GM21786 (cell line): ENCODE measurements around the gene OSBPL8.
A peak's percentile ranks its signal among the peaks of the same experiment; 100 is the strongest.

Source experiments
- ATAC-seq: cut with Tn5 transposase; IDR thresholded peaks from one replicate; pipeline ENCODE4 v1.9.1; 2021; ENCODE audit not compliant: unreplicated experiment

The OSBPL8 gene, protein sequence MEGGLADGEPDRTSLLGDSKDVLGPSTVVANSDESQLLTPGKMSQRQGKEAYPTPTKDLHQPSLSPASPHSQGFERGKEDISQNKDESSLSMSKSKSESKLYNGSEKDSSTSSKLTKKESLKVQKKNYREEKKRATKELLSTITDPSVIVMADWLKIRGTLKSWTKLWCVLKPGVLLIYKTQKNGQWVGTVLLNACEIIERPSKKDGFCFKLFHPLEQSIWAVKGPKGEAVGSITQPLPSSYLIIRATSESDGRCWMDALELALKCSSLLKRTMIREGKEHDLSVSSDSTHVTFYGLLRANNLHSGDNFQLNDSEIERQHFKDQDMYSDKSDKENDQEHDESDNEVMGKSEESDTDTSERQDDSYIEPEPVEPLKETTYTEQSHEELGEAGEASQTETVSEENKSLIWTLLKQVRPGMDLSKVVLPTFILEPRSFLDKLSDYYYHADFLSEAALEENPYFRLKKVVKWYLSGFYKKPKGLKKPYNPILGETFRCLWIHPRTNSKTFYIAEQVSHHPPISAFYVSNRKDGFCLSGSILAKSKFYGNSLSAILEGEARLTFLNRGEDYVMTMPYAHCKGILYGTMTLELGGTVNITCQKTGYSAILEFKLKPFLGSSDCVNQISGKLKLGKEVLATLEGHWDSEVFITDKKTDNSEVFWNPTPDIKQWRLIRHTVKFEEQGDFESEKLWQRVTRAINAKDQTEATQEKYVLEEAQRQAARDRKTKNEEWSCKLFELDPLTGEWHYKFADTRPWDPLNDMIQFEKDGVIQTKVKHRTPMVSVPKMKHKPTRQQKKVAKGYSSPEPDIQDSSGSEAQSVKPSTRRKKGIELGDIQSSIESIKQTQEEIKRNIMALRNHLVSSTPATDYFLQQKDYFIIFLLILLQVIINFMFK

DNA sequence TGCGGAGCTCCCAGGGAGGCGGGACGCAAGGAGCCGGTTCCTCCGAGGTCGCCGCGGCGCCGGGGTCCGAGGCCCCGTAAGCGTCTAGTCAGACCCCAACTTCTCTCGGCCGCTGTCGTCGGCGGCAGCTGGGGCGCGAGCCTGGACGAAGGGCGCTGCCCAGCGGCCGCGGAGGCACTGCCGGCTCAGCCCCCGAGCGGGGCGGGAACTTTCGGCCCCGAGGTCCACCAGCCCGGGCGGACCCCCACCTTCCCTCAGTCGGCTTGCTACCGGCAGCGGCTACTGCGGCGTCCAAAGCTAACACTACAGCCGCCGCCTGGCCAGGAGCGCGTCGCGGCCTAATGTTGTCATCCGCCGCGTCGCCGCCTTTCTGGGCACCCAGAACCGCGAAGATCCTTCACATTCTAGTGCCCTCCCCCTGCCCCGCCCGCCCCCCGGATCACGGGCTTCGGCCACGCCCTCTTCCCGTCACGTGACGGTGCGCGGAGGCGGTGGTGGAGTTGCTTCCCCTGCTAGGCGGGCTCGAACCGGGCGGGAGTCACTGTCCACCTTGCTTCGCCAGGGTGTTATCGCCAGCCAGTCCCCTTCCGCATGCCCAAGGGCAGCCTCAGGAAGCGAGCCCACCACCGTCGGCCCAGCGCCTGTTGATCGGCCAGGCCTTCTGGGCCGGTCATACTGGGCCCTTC is at the start of gene OSBPL8:
OSBPL8 (minus strand) TSS at position 372 of the 686 bp plus-strand sequence. CDS start 72,220 bp downstream, outside the sequence.
- peak; percentile 72 for ATAC-seq

DNA sequence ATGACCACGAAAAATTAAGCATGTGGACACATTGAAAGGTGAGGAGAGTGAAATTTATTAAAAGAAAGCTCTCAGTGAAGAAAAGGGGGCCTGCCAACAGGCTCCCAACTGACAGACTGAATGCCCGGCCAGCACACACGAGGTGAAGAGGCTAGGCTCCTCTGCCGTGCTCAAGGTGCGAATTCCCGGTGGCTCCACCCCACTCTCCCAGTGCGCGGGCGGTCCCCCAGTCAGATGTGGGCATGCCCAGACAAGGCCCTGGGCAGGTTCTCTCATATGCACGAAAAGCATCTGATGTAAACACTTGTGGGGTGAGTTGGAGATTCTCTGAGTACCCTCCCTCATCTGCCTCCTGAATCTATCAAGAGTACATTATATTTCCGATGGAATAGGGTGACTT is 48.5 kb upstream of the OSBPL8 start:
- ATAC-seq, result no peak

GRCh38 chr12:76595056-76595455 is 35.5 kb upstream of the OSBPL8 start:
- ATAC-seq, result no peak

DNA sequence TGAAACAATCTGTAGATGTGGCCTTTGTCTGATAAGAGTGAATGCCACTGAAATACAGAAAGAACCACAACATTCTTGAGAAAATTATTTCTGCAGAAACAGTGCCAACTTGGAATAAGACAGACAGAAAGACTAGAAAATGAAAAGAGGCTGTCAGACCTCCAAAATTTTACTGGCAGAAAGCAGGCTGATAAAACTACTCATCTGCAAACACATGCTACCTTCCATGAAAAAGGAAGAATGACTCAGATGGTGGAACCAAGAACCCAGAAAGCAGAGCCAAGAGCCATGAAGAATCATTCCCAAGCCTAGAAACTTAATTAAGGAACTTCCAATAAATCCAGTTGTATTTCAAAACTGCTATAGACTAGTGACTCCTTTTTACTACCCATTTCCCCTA is 31.9 kb upstream of the OSBPL8 start:
- no peak for ATAC-seq

- no peak for ATAC-seq
Measured at GRCh38 chr12:76590131-76590530, 30.6 kb upstream of the OSBPL8 start.

GRCh38 chr12:76588881-76589565 is 29.5 kb upstream of the OSBPL8 start:
- ATAC-seq, result no peak

DNA sequence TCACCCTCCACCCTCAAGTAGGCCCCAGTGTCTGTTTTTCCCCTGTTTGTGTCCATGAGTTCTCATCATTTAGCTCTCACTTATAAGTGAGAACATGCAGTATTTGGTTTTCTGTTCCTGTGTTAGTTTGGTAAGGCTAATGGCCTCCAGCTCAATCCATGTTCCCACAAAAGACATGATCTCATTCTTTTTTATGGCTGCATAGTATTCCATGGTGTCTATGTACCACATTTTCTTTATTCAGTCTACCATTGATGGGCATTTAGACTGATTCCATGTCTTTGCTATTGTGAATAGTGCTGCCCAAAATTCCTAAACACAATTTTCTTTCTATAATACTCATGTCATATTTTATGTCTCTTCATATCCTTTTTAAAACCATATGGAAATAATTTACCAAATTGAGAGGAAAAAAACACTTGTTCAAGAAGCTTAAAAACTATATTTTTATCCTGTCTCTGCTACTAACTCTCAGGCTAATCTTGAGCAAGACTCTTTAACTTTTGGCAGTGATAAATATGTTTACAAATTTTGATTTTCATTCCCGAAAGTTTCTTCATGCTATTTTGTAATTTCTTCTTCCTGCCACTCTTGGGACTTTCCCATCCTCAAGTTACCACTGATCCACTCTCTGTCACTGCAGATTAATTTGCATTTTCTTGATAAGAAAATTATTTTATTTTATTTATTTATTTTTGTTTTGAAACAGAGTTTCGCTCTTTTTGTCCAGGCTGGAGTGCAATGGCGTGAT is 28.0 kb upstream of the OSBPL8 start:
- ATAC-seq, result no peak

DNA sequence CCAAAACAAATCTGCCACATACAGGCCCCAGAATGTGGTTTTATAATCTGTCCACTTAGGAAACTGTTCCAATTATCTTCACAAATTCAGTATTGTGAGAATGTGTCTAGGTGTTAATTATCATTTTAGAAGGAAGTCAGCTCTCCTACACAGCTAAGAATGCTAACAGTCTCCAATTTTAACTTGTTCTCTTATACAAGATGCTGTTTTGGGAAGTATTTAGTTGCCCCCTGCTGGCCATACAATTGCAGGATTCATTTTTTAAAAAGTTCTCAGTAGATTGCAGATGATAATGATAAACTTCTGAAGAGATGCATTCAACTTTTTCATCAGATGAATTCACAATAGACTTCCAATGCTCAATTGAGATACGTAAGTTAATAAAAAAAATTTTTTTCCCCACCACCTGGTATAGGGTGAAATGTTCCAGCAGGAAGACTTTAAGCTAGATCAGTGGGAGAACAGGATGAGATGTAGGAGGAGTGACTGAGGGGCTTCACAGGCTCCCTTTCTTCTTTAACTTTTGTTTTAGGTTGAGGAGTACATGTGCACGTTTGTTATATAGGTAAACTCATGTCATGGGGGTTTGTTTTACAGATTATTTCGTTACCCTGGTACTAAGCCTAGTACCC is 27.3 kb upstream of the OSBPL8 start:
- peak; percentile 72 for ATAC-seq

- ATAC-seq, result no peak
Measured at GRCh38 chr12:76583301-76583700, 23.7 kb upstream of the OSBPL8 start.

GRCh38 chr12:76573840-76574373 is 14.3 kb upstream of the OSBPL8 start:
- no peak for ATAC-seq

- ATAC-seq, result no peak
Measured at GRCh38 chr12:76571256-76571655, 11.7 kb upstream of the OSBPL8 start.

GRCh38 chr12:76569685-76570604 is 10.4 kb upstream of the OSBPL8 start:
- ATAC-seq, result peak; percentile 62

DNA sequence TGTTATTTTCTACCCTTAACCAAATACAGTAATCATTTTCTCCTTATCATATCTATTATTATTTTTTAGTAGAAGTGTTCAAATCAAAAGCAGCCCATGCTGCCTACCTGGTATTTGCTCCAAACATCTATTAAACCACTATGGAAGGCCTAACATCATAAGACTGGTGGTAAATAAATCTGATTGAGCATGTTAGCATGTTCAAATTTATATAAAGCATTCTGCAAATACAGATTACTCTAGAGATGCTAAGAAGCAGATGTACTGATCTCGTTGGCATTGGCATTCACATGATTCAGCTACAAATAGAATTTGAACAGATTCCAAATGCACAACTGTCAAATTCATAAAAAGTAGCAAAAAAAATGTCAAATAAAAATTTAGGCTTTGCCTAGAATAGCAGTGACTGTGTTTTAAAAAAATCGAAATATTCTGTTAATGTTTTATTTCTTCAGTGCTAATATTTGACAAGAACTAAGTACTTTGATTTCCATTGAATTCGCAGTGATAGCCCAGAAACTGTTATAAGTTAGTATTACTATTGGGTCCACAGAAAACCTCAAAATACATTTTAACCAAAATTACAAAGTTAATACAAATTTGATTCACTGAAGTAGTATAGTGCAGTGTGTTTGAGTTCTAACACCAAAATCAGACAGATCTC is 9.4 kb upstream of the OSBPL8 start:
- ATAC-seq, result no peak

DNA sequence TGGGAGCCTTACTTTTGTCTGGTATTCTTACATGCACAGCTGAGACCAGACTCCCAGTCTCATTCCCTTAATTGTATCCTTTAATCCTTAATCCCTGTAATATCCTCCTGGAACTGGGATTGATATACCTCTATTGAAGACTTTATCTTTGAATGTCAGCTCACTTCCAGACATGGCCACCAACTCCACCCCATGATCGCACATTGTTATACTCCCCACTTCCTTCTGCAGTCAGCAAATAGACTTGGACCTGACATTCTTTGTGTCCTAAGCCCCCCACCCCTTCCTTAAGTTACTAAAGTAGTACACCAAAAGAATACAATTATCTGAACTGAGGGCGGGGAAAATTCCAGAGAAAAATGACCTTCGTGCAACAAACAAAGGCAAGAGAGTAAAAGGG is 8.6 kb upstream of the OSBPL8 start:
- no peak for ATAC-seq

DNA sequence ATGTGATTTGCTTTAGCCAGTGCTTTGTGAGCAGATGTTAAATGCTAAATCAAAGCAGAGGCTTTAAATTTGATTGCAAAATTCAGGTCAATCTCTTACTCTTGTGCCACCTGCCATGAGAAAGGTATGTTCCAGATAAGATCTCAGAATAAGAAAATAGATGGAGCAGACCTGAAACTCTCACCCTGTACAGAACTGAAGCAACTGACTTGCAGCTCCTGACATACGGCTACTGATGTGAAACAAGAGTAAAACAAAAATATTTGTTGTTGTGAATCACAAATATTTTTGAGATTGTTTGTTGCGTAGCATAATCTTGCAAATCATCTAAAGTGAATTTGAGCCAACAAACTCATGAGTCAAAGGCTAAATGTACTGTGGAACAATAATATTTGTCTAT is 3.5 kb upstream of the OSBPL8 start:
- ATAC-seq, result no peak

DNA sequence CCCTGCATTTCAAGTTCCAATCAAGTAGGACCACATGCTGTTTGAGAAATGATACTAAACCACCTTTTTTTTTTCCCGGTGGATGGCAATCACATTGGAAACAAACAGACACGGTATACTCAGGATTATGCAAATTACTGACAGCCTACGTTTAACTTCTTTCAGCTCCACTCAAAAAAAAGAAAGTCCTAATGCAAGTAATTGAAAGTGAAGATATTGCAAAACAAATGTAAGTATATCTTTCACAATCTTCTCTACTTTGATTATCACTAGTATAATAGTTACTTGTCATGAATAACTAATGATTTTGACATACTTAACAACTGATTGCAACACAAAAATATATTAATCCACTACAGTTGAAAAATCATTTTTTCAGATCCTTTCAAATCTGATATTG is 2.6 kb upstream of the OSBPL8 start:
- ATAC-seq, result no peak

DNA sequence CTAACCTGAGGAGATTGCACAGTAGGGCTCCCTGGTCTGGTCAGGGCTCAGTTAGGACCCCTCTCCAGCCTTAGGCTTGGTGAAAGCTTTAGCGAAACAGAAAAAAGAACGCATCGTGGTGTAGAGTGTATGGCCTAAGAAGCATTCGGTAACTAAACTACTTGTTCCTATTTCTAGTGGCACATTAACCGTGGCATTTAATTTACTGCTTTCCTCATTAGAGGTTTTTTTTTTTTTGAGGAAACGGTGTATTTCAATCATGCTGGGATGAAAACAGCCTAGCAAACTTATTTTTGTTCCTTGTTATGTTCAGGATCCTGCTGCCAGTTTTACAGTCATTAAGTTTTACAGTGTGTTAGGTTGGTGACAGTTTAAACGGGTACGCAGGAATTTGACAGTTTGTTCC is 518 bp upstream of the OSBPL8 start:
- ATAC-seq, result peak; percentile 39
